ENCODE data around the gene CERS6. TPM values are rescaled to one million over a fixed set of nuclear protein-coding genes. Genes with fewer than 3 reads are reported as not detected.
A peak's percentile ranks its signal among the peaks of the same experiment; 100 is the strongest.

CERS6 gene
- total and polyA plus RNA-seq, 4 donors, result 4.2 to 20.4 (median 10.1) TPM

DNA sequence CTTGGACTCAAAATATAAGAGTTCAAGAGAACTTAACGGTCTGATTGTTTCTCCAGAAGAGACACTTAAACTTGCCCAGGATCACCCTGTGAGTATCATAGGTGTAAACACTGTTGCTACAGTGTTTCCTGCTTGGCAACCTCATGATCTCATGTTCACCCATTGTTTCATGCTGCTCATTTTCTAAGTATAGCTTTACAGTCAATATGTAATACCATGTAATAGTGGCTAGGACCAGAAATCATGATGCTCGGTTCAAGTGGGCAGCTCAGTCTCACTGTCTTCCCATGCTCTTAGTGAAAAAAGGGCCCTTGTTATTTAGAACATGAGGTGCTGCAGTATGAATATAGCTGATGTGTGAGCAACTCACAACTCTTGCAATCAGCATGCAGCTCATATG, 157.5 kb downstream of the CERS6 start:
- DNase-seq (ENCODE audit: low spot score), result no peak
- Histone ChIP-seq H3K27me3 (ENCODE audit: control insufficient read depth in 4 of 4, insufficient read depth in 4 of 4, low read length in 3 of 4) (no peaks in the 10 kb centered on the region), H3K4me3 (ENCODE audit: low read depth in 1 of 3, low read length in 3 of 3) (no peak overlapping the region), H3K4me1 (ENCODE audit: control insufficient read depth in 4 of 4, insufficient read depth in 4 of 4, low read length in 3 of 4) (no peaks in the 10 kb centered on the region), H3K36me3 (ENCODE audit: control insufficient read depth in 4 of 4, insufficient read depth in 3 of 4, low read depth in 1 of 4, low read length in 3 of 4) (no peaks in the 10 kb centered on the region), H3K27ac (ENCODE audit: low read depth in 1 of 2, low read length in 2 of 2) (no peak overlapping the region), H3K9me3 (ENCODE audit: control insufficient read depth in 4 of 4, low read length in 3 of 4) (no peaks in the 10 kb centered on the region), H3K9ac (ENCODE audit: low read depth in 1 of 2, low read length in 2 of 2) (no peak overlapping the region)
- 95% methylated on average over 2 of the region's 2 CpGs for WGBS
- TF ChIP-seq, protein P1, sequence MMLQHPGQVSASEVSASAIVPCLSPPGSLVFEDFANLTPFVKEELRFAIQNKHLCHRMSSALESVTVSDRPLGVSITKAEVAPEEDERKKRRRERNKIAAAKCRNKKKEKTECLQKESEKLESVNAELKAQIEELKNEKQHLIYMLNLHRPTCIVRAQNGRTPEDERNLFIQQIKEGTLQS (IDR thresholded peaks at IDR 0.05), result no peak
- no peak for TF ChIP-seq GABPA (IDR thresholded peaks at IDR 0.05 in 1 of 2, conservative IDR thresholded peaks at IDR 0.05 in 1 of 2)

DNA sequence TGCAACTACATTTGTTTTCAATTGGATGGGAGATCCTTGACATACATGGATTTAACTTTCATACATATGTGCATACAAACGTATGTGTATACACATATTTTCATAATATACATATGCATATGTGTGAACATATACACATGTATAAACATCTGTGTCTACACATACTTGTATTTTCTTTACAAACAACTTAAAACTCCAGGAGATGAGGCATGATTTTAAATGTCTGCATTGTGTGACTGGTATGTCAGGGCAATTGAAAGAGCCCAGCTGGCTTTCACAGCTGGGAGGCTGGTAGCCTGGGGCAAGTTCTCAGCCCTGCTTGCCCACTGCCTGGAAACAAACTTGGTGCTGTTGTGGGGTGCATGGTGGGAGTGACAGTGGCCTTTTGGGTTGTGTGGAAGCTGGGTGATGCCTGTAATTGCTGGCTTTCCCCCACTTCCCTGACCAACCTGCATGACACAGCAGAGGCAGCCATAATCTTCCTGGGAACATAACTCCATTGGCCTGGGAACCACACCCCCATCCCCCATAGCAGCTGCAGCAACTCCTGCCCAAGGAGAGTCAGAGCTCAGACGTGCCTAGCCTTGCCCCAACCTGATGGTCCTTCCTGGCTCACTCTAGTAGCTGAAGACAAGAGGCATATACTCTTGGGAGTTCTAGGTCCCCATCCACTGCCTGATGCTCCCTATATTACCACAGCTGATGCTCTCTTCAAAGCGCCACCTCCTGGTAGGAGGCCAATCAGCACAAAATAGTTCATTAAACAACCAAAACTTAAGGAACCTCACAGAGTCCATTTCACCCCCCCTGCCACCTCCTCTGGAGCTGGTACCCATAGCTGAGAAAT, 158.3 kb downstream of the CERS6 start:
- no peak for DNase-seq (ENCODE audit: low spot score)
- Histone ChIP-seq H3K27me3 (ENCODE audit: control insufficient read depth in 4 of 4, insufficient read depth in 4 of 4, low read length in 3 of 4) (no peaks in the 10 kb centered on the region), H3K4me1 (ENCODE audit: control insufficient read depth in 4 of 4, insufficient read depth in 4 of 4, low read length in 3 of 4) (no peaks in the 10 kb centered on the region), H3K27ac (ENCODE audit: low read depth in 1 of 2, low read length in 2 of 2) (no peak overlapping the region), H3K4me3 (ENCODE audit: low read depth in 1 of 3, low read length in 3 of 3) (no peak overlapping the region), H3K9ac (ENCODE audit: low read depth in 1 of 2, low read length in 2 of 2) (no peak overlapping the region), H3K9me3 (ENCODE audit: control insufficient read depth in 4 of 4, low read length in 3 of 4) (no peaks in the 10 kb centered on the region), H3K36me3 (ENCODE audit: control insufficient read depth in 4 of 4, insufficient read depth in 3 of 4, low read depth in 1 of 4, low read length in 3 of 4) (no peaks in the 10 kb centered on the region)
- 63% methylated on average over 3 of the region's 3 CpGs for whole genome bisulfite sequencing
- TF ChIP-seq RAD21 (IDR thresholded peaks at IDR 0.05) (peak in 1 of 2 donors; percentile 42), FOXA2 (IDR thresholded peaks at IDR 0.05) (no peak)

DNA sequence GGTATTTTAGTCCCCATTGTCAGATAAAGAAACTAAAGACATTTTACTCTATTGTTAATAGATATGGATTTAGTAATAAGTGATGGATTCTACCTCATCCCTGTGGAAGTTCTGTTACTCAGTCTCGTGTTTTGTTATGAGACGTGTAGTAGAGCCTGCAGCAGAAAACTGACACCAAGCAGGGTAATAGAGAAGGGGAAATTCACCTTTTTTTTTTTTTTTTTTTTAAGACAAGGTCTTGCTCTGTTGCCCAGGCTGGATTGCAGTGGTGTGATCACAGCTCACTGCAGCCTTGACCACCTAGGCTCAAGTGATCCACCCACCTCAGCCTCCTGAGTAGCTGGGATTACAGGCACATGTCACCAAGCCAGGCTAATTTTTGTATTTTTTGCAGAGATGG, 164.5 kb downstream of the CERS6 start:
- H3K27me3 ChIP-seq (ENCODE audit: control insufficient read depth in 4 of 4, insufficient read depth in 4 of 4, low read length in 3 of 4), result no peaks in the 10 kb centered on the region
- DNase-seq (ENCODE audit: low spot score), result no peak
- no peak for TF ChIP-seq FOXA1 (IDR thresholded peaks at IDR 0.05)
- TF ChIP-seq RXRA (IDR thresholded peaks at IDR 0.05), result no peak
- TF ChIP-seq RAD21 (IDR thresholded peaks at IDR 0.05), result no peak
- TF ChIP-seq SP1 (IDR thresholded peaks at IDR 0.05), result no peak
- TF ChIP-seq HNF4G (IDR thresholded peaks at IDR 0.05), result no peak
- no peak for TF ChIP-seq GABPA (IDR thresholded peaks at IDR 0.05 in 1 of 2, conservative IDR thresholded peaks at IDR 0.05 in 1 of 2)
- no peak for TF ChIP-seq YY1 (IDR thresholded peaks at IDR 0.05)
- TF ChIP-seq, protein P2, sequence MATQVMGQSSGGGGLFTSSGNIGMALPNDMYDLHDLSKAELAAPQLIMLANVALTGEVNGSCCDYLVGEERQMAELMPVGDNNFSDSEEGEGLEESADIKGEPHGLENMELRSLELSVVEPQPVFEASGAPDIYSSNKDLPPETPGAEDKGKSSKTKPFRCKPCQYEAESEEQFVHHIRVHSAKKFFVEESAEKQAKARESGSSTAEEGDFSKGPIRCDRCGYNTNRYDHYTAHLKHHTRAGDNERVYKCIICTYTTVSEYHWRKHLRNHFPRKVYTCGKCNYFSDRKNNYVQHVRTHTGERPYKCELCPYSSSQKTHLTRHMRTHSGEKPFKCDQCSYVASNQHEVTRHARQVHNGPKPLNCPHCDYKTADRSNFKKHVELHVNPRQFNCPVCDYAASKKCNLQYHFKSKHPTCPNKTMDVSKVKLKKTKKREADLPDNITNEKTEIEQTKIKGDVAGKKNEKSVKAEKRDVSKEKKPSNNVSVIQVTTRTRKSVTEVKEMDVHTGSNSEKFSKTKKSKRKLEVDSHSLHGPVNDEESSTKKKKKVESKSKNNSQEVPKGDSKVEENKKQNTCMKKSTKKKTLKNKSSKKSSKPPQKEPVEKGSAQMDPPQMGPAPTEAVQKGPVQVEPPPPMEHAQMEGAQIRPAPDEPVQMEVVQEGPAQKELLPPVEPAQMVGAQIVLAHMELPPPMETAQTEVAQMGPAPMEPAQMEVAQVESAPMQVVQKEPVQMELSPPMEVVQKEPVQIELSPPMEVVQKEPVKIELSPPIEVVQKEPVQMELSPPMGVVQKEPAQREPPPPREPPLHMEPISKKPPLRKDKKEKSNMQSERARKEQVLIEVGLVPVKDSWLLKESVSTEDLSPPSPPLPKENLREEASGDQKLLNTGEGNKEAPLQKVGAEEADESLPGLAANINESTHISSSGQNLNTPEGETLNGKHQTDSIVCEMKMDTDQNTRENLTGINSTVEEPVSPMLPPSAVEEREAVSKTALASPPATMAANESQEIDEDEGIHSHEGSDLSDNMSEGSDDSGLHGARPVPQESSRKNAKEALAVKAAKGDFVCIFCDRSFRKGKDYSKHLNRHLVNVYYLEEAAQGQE (IDR thresholded peaks at IDR 0.05), result no peak
- no peak for TF ChIP-seq FOXA2 (IDR thresholded peaks at IDR 0.05)
- peaks cover 0 to 3% (median 0%) of the 10 kb centered on the region in 4 donors for H3K4me1 ChIP-seq (ENCODE audit: control insufficient read depth in 4 of 4, insufficient read depth in 4 of 4, low read length in 3 of 4)
- WGBS, result 95% methylated on average over 2 of the region's 2 CpGs
- H3K4me3 ChIP-seq (ENCODE audit: low read depth in 1 of 3, low read length in 3 of 3), result no peak overlapping the region
- no peaks in the 10 kb centered on the region for H3K9me3 ChIP-seq (ENCODE audit: control insufficient read depth in 4 of 4, low read length in 3 of 4)
- no peaks in the 10 kb centered on the region for H3K36me3 ChIP-seq (ENCODE audit: control insufficient read depth in 4 of 4, insufficient read depth in 3 of 4, low read depth in 1 of 4, low read length in 3 of 4)
- H3K27ac ChIP-seq (ENCODE audit: low read depth in 1 of 2, low read length in 2 of 2), result no peak overlapping the region
- H3K9ac ChIP-seq (ENCODE audit: low read depth in 1 of 2, low read length in 2 of 2), result no peak overlapping the region

All from liver (tissue), 9 donors.